HG02981 (cell line): Measurements from ENCODE around the gene SFRP2.

Experiments used
- ATAC-seq: cut with Tn5 transposase; IDR thresholded peaks from one replicate; pipeline ENCODE4 v1.9.1; 2021; ENCODE audit warnings: mild to moderate bottlenecking, moderate library complexity; ENCODE audit not compliant: unreplicated experiment

The SFRP2 gene

GRCh38 chr4:153788413-153789276 is at the start of gene SFRP2:
Gene SFRP2 (minus strand): TSS chr4:153789083. CDS start chr4:153788835, 248 bp downstream.
- no peak for ATAC-seq

- ATAC-seq: no peak
These were observed 49.7 kb upstream of the SFRP2 start for GRCh38 chr4:153838564-153838963.

- no peak for ATAC-seq
These were observed 46.0 kb upstream of the SFRP2 start for GRCh38 chr4:153834901-153835300.

- ATAC-seq: no peak
These were observed 43.9 kb upstream of the SFRP2 start for GRCh38 chr4:153832720-153833287.

- no peak for ATAC-seq
These were observed 43.2 kb upstream of the SFRP2 start for GRCh38 chr4:153832054-153832453.

- ATAC-seq: no peak
These were observed 42.4 kb upstream of the SFRP2 start for GRCh38 chr4:153831245-153831644.

GRCh38 chr4:153825691-153826090 is 36.8 kb upstream of the SFRP2 start:
- no peak for ATAC-seq

- no peak for ATAC-seq
These were observed 36.2 kb upstream of the SFRP2 start for GRCh38 chr4:153825126-153825525.

- no peak for ATAC-seq
These were observed 35.6 kb upstream of the SFRP2 start for GRCh38 chr4:153824501-153824900.

GRCh38 chr4:153823483-153823882 is 34.6 kb upstream of the SFRP2 start:
- no peak for ATAC-seq

- no peak for ATAC-seq
These were observed 33.4 kb upstream of the SFRP2 start for GRCh38 chr4:153822316-153822715.

GRCh38 chr4:153817466-153817865 is 28.6 kb upstream of the SFRP2 start:
- ATAC-seq: no peak

- ATAC-seq: no peak
These were observed 27.7 kb upstream of the SFRP2 start for GRCh38 chr4:153816542-153816941.

GRCh38 chr4:153814789-153815188 is 25.9 kb upstream of the SFRP2 start:
- no peak for ATAC-seq

GRCh38 chr4:153809916-153810810 is 21.3 kb upstream of the SFRP2 start:
- ATAC-seq: no peak

GRCh38 chr4:153809307-153809706 is 20.4 kb upstream of the SFRP2 start:
- ATAC-seq: no peak

- ATAC-seq: no peak
These were observed 19.3 kb upstream of the SFRP2 start for GRCh38 chr4:153808175-153808574.

GRCh38 chr4:153806073-153806472 is 17.2 kb upstream of the SFRP2 start:
- no peak for ATAC-seq

GRCh38 chr4:153804722-153805121 is 15.8 kb upstream of the SFRP2 start:
- no peak for ATAC-seq

GRCh38 chr4:153799694-153800074 is 10.8 kb upstream of the SFRP2 start:
- no peak for ATAC-seq

GRCh38 chr4:153798901-153799693 is 10.2 kb upstream of the SFRP2 start:
- ATAC-seq: no peak
